Kidney (tissue), 14 donors: ENCODE results near the gene POLR3E. TPM values are rescaled to one million over a fixed set of nuclear protein-coding genes. Genes with fewer than 3 reads are reported as not detected.

Experiments
- DNase-seq, 5 donors: peaks; one replicate each; pipeline ENCODE4 v3.0.0-alpha.2; 2013 to 2020
- FAIRE-seq: peaks from 2 replicates; lab custom pipeline; 2012; peaks lifted over from hg19 to GRCh38; lab: Jason Lieb, UNC
- H3K27ac ChIP-seq, 2 donors: one replicate each; pipeline ENCODE4 v1.7.0; 2013; ENCODE audit warnings: low read depth in 2 of 2, low read length in 2 of 2, inconsistent platforms in 1 of 2
- H3K27me3 ChIP-seq: one replicate; pipeline ENCODE4 v1.7.1; 2013; ENCODE audit warnings: low read length, inconsistent platforms; ENCODE audit not compliant: control insufficient read depth, insufficient read depth
- H3K36me3 ChIP-seq, 3 donors: one replicate each; pipeline versions ENCODE4 v1.7.0 to v1.7.1; 2013; ENCODE audit warnings: low read length in 3 of 3, control low read depth in 1 of 3, inconsistent platforms in 1 of 3; ENCODE audit not compliant: insufficient read depth in 3 of 3, control insufficient read depth in 2 of 3
- H3K4me1 ChIP-seq, 3 donors: one replicate each; pipeline versions ENCODE4 v1.7.0 to v1.7.1; 2013; ENCODE audit warnings: low read length in 3 of 3, inconsistent platforms in 1 of 3, low read depth in 1 of 3; ENCODE audit not compliant: control insufficient read depth in 2 of 3, insufficient read depth in 2 of 3
- H3K4me3 ChIP-seq, 3 donors: one replicate each; pipeline versions ENCODE4 v1.7.0 to v1.8.1; 2013; ENCODE audit warnings: low read length in 3 of 3, control low read depth in 1 of 3, inconsistent platforms in 1 of 3
- H3K9ac ChIP-seq, 3 donors: one replicate each; pipeline versions ENCODE4 v1.7.0 to v1.7.1; 2013; ENCODE audit warnings: low read length in 3 of 3, control low read depth in 1 of 3, inconsistent platforms in 1 of 3
- H3K9me3 ChIP-seq, 3 donors: one replicate each; pipeline versions ENCODE4 v1.7.0 to v1.7.1; 2013; ENCODE audit warnings: low read length in 3 of 3, control low read depth in 1 of 3, inconsistent platforms in 1 of 3; ENCODE audit not compliant: control insufficient read depth in 2 of 3, insufficient read depth in 1 of 3
- CTCF ChIP-seq: IDR thresholded peaks from 3 replicates; pipeline ENCODE4 v1.5.1; 2012; ENCODE audit warnings: mild to moderate bottlenecking, moderate library complexity, borderline replicate concordance; ENCODE audit not compliant: insufficient read depth; ENCODE audit errors: extremely low read depth
- intact Hi-C: fragments of 100-400 bp; cut with DNase I; formaldehyde crosslinking; loops from one replicate; pipeline ENCODE4 v1.11.1; 2022
- polyA plus RNA-seq: library from polyadenylated mRNA; stranded (reverse); fragments of 350-450 nt; fragmentation: Illumina TruSeq; extraction: RNeasy Lipid Tissue Mini Kit (QIAGEN cat#74804); gene quantifications from one replicate; pipeline ENCODE4 v1.2.3, GENCODE V29; 2014; ENCODE audit warnings: low read depth, low replicate concordance; ENCODE audit not compliant: insufficient read depth
- total RNA-seq: library from RNA; stranded (reverse); fragmentation: NEBNext Ultra II Directional; extraction: Animal tissue kit (Norgen Biotek cat#: 25700); gene quantifications from one replicate; pipeline ENCODE4 v1.2.1, GENCODE V29; 2021
- donor health status: control.
- donor health status: control.
- donor health status: control.
- donor health status: control.
- donor health status: control.
- donor health status: DM: yes; HTN: yes; CAD: no.
- donor health status: Normal renal cell carcinoma (clear cell type).

POLR3E gene
- total and polyA plus RNA-seq, 2 donors from 2014 or later: 21.3 to 41.4 TPM

DNA sequence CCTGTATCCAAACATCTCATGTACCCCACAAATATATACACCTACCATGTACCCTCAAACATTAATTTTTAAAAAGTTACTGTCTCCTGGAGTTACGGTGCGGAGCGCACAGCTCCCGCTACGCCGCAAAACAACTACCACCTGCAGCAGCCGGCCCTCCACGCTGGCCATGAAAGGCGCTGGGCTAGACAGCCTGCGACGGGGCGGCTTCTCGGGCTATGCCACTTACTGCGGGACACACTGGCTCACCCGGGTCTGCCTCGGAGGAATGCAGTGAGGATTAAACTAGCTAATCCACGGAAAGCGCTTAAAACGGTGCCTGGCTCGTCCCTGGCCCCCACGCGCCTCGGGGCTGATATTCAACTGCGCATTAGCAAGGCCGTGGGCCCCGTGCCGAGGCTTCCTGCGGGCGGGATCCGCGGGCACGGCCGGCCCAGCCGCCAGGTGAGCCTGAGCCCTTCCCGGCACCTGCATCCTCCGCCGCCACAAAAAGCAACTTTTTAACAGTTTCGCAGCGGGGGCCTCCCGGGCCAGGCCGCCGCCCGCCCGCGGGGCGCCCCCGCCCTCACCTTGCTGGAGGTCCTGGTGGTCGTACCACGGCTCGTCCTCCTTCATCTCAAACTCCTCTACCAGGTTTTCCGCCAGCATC lies 76.6 kb downstream of the POLR3E start:
- DNase-seq: peak; percentile 52 to 84 (median 61)
- intact Hi-C loops: no loop called here

GRCh38 chr16:22374311-22375116 lies 77.3 kb downstream of the POLR3E start, which contains the start of gene CDR2:
Gene CDR2 (minus strand): TSS chr16:22374619. CDS start chr16:22374309, 310 bp downstream.
- Histone ChIP-seq H3K4me3 (peak within 1 kb of the TSS; percentile 68 to 84 (median 75)), H3K9me3 (no peaks in the 10 kb centered on the region), H3K27me3 (no peaks in the 10 kb centered on the region), H3K4me1 (peaks cover 0 to 29% (median 14%) of the 10 kb centered on the region in 3 donors), H3K36me3 (no peaks in the 10 kb centered on the region), H3K27ac (peak within 1 kb of the TSS; percentile 81 to 84), H3K9ac (peak within 1 kb of the TSS; percentile 47 to 85 (median 85))
- no peak for TF ChIP-seq CTCF
- FAIRE-seq: peak; percentile 71
- intact Hi-C loops: no loop called here
- peak; percentile 97 to 99 (median 99) for DNase-seq

More for the DNA sequence above, 76.6 kb downstream of the POLR3E start:
- Histone ChIP-seq H3K9ac (peak overlapping the region; percentile 47 to 85 (median 85)), H3K4me1 (peaks cover 0 to 33% (median 16%) of the 10 kb centered on the region in 3 donors), H3K27me3 (no peaks in the 10 kb centered on the region), H3K9me3 (no peaks in the 10 kb centered on the region), H3K4me3 (peak overlapping the region; percentile 47 to 84 (median 75)), H3K27ac (peak overlapping the region; percentile 81 to 84), H3K36me3 (no peaks in the 10 kb centered on the region)
- TF ChIP-seq CTCF: no peak
- no peak for FAIRE-seq

DNA sequence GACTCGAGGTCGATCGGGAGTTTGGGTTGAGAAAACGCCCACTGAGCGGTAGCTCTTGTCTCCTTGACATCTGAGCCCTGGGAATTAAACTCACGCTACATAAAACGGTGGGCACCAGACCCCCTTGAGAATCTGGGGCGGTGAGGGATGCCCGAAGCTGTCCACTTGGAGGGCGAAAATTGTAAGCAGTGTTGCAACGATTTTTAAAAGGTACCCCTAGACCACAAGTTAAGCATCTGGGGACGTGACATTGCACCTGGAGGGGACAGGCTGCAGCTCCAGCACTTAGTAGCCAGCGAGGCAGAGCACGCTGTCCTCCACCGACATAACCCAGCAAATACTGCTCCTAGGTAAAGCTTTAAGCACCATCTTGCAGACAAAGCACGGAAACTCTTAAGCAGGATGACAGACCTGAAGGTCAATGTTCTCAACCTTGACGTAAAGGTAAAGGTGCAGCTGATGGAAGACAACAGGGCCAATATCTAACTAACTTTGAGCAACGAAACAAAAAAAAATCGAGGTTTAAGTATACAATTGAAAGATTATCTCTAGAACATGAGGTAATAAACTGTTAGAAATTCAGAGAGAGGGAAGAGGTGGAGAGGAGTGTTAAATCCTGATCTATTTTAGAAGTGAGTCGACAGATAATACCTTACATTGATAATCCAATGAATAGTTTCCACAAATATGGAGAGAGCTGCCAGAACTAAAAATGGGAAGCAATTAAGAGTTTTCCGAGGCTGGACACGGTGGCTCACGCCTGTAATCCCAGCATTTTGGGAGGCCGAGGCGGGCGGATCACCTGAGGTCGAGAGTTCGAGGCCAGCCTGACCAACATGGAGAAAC lies 78.1 kb downstream of the POLR3E start:
- no peak for FAIRE-seq
- peak overlapping the region; percentile 32 to 78 for H3K27ac ChIP-seq
- no peak for TF ChIP-seq CTCF

More for the DNA sequence above, 78.1 kb downstream of the POLR3E start:
- peak overlapping the region; percentile 4 to 59 (median 41) for H3K9ac ChIP-seq
- H3K4me1 ChIP-seq: peaks cover 0 to 21% (median 13%) of the 10 kb centered on the region in 3 donors
- H3K36me3 ChIP-seq: no peaks in the 10 kb centered on the region
- intact Hi-C loops: no loop called here
- no peaks in the 10 kb centered on the region for H3K27me3 ChIP-seq
- no peaks in the 10 kb centered on the region for H3K9me3 ChIP-seq
- peak in 2 of 5 donors; percentile 35 to 51 for DNase-seq
- H3K4me3 ChIP-seq: peak overlapping the region; percentile 32 to 84 (median 68)
